Suprapubic skin (tissue), 4 donors: Measurements from ENCODE around the gene MTARC2.

Experiments
- CTCF ChIP-seq, 2 donors: fragments of 200-600 bp in 1 of 2; fragments of 450-650 bp in 1 of 2; sonication (generic) in 1 of 2; IDR thresholded peaks; one replicate each; pipeline ENCODE4 v1.5.1; 2016 to 2019; ENCODE audit warnings: antibody characterized with exemption in 2 of 2, mild to moderate bottlenecking in 1 of 2, moderate library complexity in 1 of 2
- EP300 ChIP-seq: sonication (generic); formaldehyde crosslinking; IDR thresholded peaks from one replicate; pipeline ENCODE4 v1.6.1; 2017; ENCODE audit warnings: antibody characterized with exemption
- POLR2A ChIP-seq, 2 donors: fragments of 450-650 bp; IDR thresholded peaks; one replicate each; pipeline ENCODE4 v1.6.1; 2017; ENCODE audit warnings: antibody characterized with exemption in 2 of 2, mild to moderate bottlenecking in 2 of 2, moderate library complexity in 2 of 2
- POLR2AphosphoS5 ChIP-seq, 3 donors: sonication (generic); formaldehyde crosslinking; IDR thresholded peaks; one replicate each; pipeline ENCODE4 v1.6.1; 2017; ENCODE audit warnings: antibody characterized with exemption in 3 of 3

GRCh38 chr1:220783453-220783852 lies 35.3 kb downstream of the MTARC2 start:
- TF ChIP-seq POLR2A (IDR thresholded peaks at IDR 0.05): no peak
- TF ChIP-seq CTCF (IDR thresholded peaks at IDR 0.05): no peak
- no peak for TF ChIP-seq EP300
- TF ChIP-seq POLR2AphosphoS5 (IDR thresholded peaks at IDR 0.05): no peak
